ENCODE results near the gene MS4A1.

DNA sequence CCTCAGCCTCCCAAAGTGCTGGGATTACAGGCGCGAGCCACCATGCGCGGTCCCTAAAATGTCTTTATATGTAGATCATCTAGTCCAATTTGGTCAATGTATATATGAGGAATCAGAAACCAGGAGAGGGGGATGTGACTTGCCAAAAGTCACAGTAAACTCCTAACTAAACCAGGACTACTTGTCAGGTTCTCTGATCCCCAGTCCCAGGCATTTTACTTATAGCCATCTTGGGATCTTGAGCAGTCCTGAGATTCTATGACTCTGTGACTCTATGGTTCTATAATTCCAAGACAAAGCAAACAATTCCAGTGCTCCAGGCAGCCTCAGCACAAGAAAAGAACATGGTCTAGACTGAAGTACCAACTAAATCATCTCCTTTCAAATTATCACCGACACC lies 26.4 kb upstream of the MS4A1 start, which contains the start of gene MS4A5:
- TF ChIP-seq, protein P1, sequence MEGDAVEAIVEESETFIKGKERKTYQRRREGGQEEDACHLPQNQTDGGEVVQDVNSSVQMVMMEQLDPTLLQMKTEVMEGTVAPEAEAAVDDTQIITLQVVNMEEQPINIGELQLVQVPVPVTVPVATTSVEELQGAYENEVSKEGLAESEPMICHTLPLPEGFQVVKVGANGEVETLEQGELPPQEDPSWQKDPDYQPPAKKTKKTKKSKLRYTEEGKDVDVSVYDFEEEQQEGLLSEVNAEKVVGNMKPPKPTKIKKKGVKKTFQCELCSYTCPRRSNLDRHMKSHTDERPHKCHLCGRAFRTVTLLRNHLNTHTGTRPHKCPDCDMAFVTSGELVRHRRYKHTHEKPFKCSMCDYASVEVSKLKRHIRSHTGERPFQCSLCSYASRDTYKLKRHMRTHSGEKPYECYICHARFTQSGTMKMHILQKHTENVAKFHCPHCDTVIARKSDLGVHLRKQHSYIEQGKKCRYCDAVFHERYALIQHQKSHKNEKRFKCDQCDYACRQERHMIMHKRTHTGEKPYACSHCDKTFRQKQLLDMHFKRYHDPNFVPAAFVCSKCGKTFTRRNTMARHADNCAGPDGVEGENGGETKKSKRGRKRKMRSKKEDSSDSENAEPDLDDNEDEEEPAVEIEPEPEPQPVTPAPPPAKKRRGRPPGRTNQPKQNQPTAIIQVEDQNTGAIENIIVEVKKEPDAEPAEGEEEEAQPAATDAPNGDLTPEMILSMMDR (IDR thresholded peaks at IDR 0.05): no peak
- TF ChIP-seq, protein P2, sequence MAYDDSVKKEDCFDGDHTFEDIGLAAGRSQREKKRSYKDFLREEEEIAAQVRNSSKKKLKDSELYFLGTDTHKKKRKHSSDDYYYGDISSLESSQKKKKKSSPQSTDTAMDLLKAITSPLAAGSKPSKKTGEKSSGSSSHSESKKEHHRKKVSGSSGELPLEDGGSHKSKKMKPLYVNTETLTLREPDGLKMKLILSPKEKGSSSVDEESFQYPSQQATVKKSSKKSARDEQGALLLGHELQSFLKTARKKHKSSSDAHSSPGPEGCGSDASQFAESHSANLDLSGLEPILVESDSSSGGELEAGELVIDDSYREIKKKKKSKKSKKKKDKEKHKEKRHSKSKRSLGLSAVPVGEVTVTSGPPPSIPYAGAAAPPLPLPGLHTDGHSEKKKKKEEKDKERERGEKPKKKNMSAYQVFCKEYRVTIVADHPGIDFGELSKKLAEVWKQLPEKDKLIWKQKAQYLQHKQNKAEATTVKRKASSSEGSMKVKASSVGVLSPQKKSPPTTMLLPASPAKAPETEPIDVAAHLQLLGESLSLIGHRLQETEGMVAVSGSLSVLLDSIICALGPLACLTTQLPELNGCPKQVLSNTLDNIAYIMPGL (CRISPR knock-in tag; IDR thresholded peaks at IDR 0.05): no peak
- TF ChIP-seq, protein P3, sequence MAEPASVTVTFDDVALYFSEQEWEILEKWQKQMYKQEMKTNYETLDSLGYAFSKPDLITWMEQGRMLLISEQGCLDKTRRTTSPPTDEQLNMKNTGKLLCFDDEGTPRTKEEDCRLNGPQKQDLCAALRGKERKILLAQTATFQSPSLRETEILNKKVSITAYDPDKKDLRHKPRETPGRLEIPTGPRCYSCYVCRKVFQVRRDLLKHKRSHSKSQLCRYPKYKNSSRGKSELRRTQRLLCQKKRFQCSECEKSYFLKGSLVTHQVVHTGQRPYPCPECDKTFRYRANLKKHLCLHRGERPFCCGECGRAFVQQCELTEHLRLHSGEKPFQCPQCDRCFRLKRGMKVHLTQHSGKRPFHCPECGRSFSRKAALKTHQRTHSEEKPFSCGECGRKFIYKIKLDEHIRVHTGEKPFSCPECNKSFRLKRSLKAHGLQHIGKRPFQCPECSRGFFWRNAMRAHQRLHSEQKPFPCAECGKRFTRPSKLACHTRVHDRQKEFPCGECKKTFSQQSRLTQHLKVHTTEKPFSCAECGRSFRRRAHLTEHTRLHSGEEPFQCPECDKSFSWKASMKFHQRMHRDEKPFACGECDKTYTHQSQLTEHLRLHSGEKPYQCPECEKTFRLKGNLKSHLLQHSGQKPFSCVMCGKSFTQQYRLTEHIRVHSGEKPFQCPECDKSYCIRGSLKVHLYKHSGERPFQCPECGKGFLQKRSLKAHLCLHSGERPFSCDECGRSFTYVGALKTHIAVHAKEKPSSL (CRISPR knock-in tag; conservative IDR thresholded peaks at IDR 0.05): no peak
- no peak for TF ChIP-seq ATF1 (CRISPR knock-in tag; IDR thresholded peaks at IDR 0.05)
- TF ChIP-seq ZNF263 (CRISPR knock-in tag; IDR thresholded peaks at IDR 0.05; ENCODE audit: low read depth): no peak
- TF ChIP-seq, protein P4, sequence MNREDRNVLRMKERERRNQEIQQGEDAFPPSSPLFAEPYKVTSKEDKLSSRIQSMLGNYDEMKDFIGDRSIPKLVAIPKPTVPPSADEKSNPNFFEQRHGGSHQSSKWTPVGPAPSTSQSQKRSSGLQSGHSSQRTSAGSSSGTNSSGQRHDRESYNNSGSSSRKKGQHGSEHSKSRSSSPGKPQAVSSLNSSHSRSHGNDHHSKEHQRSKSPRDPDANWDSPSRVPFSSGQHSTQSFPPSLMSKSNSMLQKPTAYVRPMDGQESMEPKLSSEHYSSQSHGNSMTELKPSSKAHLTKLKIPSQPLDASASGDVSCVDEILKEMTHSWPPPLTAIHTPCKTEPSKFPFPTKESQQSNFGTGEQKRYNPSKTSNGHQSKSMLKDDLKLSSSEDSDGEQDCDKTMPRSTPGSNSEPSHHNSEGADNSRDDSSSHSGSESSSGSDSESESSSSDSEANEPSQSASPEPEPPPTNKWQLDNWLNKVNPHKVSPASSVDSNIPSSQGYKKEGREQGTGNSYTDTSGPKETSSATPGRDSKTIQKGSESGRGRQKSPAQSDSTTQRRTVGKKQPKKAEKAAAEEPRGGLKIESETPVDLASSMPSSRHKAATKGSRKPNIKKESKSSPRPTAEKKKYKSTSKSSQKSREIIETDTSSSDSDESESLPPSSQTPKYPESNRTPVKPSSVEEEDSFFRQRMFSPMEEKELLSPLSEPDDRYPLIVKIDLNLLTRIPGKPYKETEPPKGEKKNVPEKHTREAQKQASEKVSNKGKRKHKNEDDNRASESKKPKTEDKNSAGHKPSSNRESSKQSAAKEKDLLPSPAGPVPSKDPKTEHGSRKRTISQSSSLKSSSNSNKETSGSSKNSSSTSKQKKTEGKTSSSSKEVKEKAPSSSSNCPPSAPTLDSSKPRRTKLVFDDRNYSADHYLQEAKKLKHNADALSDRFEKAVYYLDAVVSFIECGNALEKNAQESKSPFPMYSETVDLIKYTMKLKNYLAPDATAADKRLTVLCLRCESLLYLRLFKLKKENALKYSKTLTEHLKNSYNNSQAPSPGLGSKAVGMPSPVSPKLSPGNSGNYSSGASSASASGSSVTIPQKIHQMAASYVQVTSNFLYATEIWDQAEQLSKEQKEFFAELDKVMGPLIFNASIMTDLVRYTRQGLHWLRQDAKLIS (CRISPR knock-in tag; IDR thresholded peaks at IDR 0.05; ENCODE audit: borderline replicate concordance): no peak
- no peak for TF ChIP-seq ELF4 (CRISPR knock-in tag; IDR thresholded peaks at IDR 0.05; ENCODE audit: low read depth)
